HG02885 (cell line): ENCODE results near the gene ZNF592.
"Not testable (repeated sequence)": the region's sequence is repeated elsewhere in the genome, so short reads cannot be mapped to it uniquely, and the experiment has no call there.

Source experiments
- ATAC-seq: cut with Tn5 transposase; IDR thresholded peaks from one replicate; pipeline ENCODE4 v1.9.1; 2021; ENCODE audit warnings: mild to moderate bottlenecking; ENCODE audit not compliant: unreplicated experiment, poor library complexity

The ZNF592 gene

GRCh38 chr15:84844964-84845363 lies 96.6 kb downstream of the ZNF592 start:
- no peak for ATAC-seq

- ATAC-seq = not testable (repeated sequence)
Measured at GRCh38 chr15:84845631-84846030, 97.2 kb downstream of the ZNF592 start.

- ATAC-seq = no peak
Measured at GRCh38 chr15:84846269-84846668, 97.9 kb downstream of the ZNF592 start.

GRCh38 chr15:84847382-84847781 lies 99.0 kb downstream of the ZNF592 start:
- ATAC-seq = no peak

DNA sequence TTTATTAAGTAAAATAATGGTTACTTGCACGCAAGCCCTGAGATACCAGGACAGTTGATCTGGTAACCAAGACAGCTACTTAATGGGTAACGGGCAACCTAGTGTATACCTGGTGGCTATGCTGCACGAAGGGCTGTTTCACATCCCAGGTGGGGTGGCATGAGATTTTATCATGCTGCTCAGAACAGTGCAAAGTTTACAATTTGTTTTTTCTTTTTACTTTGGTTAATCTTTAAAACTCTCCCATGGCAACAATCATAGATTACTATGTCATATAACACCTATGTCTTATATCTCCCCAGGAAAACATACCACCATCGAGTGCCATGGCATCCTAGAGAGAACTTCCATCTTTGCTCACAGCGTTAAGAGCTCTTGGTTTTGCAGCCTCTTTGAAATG lies 103.8 kb downstream of the ZNF592 start:
- ATAC-seq = no peak

GRCh38 chr15:84855136-84855535 lies 106.7 kb downstream of the ZNF592 start:
- ATAC-seq = no peak

GRCh38 chr15:84855765-84856164 lies 107.4 kb downstream of the ZNF592 start:
- ATAC-seq = no peak
